8988T (cell line): Measurements from ENCODE around the gene FAF1.
"Not testable (repeated sequence)": the region's sequence is repeated elsewhere in the genome, so short reads cannot be mapped to it uniquely, and the experiment has no call there.

Source experiments
- DNase-seq: peaks from one replicate; pipeline ENCODE4 v3.0.0; 2011

FAF1 gene

GRCh38 chr1:50611675-50612074 lies 348.4 kb downstream of the FAF1 start:
- no peak for DNase-seq

DNA sequence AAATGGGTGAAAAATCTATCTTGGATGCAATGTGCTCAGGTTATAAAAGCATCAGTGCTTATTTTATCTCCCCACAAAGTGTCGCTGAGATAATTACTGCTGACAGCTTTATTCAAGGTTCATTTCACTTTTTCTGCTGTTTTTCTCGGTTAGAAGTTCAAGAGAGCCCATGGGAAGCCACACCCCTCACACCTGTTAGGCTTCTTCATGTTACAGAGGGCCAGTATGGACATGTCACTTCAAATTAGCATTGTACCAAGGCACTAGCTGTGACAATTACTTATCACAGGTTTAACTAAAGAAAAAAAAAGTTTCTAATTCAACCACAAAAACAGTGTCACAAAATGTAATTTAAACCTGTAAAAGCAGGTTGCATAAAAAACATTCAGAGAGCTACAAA lies 349.5 kb downstream of the FAF1 start:
- no peak for DNase-seq

DNA sequence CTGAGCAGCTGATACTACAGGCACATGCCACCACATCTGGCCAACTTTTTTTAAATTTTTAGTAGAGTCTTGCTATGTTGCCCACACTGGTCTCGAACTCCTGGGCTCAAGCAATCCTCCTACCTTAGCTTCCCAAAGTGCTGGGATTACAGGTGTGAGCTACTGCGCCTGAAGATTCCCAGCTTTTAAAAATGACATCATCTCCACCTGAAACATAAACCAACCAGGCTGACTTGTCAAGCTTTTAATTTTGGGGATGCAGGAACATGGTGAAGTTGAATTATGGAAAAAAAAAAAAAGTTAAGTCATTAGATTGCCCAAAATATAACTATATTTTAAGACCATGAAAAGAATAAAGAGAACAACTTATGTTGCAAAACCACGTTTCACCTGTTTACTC lies 350.6 kb downstream of the FAF1 start:
- DNase-seq: no peak

DNA sequence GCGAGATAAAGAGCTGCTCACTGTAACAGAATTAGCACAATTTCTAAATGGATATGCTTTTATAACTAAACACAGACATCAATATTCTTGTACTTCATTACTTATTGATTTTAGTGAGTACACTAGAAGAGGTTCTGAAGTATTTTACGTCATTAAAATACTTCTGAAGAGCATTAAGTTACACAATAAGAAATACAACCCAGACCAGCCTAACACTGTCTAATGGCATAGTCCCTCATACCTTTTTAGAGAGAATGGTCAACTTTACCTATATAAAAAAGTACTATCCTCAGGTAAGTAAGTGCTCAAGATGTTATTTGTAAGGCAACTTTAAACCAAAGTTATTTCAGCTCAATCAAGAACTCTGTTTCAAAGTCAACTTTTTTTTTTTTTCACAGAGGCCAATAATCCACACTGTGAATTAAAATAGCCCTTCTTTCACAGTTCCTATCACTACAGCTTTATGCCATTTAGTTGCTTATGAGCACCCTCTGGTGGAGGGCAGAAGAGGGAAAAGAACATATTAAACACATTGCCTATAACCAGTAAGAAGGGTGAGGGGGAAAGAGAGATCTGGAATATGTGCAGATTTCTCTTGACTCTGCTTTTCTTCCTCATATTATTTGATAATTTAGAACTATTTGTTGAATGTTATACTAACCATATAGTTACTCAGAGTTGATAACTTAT lies 354.7 kb downstream of the FAF1 start:
- DNase-seq: no peak

DNA sequence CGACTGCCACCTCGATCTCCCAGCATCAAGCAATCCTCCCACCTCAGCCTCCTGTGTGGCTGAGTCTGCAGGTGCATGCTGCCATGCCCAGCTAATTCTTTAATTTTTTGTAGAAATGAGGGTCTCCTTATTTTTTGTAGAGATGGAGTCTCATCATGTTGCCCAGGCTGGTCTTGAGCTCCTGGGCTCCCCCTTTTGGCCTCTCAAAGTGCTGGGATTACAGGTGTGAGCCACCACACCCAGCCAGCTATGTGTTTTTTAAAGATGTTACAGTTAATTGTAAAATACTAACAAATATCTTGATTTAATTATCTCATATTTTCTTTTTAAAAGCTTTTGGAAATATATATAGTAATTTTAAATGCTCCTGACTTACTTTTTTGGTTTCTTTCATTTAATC lies 355.5 kb downstream of the FAF1 start:
- no peak for DNase-seq

GRCh38 chr1:50603274-50604271 lies 356.5 kb downstream of the FAF1 start:
- DNase-seq: no peak

GRCh38 chr1:50599546-50599945 lies 360.5 kb downstream of the FAF1 start:
- DNase-seq: no peak

DNA sequence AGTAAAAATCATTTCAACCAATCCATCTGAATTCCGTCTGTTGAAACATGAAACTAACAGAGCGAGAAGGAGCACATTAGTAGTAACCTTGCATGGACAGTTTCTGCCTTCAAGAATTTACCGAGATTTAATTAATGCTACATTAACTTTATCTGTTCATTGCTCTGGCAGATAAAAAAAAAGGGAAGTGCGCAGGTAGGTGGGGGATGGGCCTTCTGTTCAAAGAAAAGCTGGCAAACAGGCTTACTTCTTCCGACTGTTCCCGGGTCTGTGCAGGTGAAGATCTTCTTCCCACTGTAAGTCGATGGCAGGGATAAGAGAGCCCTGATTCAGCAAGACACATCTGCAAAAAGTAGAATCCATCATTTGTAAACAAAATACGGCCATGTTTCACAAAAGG lies 364.2 kb downstream of the FAF1 start:
- no peak for DNase-seq

GRCh38 chr1:50593515-50593914 lies 366.6 kb downstream of the FAF1 start:
- no peak for DNase-seq

GRCh38 chr1:50591598-50591997 lies 368.5 kb downstream of the FAF1 start:
- no peak for DNase-seq

DNA sequence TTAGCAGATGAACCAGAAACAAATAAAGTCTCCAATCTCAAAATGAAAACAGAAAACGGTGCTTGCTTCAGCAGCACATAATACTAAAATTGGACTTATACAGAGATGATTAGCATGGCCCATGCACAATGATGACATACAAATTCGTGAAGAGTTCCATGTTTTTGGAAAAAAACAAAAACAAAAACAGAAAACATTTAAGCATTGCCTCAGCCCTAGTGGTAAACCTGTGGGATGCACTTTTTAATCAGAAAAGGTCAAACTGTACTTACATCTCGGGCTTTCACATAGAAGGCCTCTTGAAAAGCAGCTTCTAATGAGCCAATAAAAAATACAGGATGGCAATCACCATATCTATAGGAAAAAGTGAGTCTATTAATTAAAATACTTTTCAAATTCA lies 377.7 kb downstream of the FAF1 start:
- no peak for DNase-seq

DNA sequence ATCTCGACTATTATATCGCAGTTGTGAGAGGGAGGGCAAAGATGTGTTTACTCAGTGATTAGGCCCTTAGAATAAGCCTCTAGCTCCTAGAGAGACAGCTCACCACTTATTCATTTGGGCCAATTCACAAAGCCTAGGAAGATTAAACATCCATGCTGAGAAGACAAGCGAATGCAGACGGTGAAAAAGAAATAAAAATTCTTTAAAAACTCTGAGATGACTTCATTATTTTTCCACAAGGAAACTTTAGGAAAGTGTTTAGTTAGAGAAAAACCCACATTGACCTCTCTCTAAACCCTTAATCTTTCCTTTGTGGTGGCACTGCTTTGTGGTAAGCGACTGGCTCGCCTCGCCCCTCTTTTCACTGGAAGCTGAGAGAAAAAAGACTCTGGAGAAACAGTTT lies 390.0 kb downstream of the FAF1 start:
- DNase-seq: no peak

DNA sequence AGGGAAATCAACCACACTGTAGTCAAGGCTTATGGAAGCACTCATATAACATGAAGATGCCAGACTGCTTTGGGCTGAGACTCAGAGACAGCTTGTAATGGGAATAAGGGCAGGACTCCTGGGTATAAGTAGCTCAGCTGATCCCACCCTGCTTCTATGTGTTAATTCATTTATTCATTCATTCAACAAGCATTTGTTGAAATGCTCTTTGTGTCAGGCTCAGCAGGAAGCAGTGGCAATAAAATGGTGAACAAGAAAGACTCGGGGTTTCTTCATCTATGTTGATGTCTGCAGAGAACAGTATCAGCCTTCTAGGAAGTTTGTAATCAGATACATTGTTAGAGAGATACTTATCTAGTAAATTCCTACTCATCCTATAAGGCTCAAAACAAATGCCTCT lies 391.3 kb downstream of the FAF1 start:
- DNase-seq: no peak

DNA sequence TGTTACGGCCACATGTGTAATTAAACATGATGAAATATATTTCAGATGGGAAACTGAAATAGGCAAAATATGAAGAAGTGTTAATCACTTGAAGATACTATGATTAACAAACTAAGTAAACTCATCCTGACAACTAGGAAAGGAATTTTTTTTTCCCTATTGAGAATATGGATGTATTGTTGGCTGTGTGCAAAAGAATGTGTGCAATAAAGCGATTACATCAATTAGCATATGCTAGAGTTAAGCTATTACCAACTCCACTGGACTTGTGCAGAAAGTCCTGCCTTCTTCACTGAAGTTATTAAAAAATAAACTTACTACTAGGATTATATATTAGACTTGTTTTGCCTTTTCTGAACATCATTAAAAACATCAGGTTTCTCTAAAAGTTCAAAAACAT lies 393.7 kb downstream of the FAF1 start:
- DNase-seq: no peak

DNA sequence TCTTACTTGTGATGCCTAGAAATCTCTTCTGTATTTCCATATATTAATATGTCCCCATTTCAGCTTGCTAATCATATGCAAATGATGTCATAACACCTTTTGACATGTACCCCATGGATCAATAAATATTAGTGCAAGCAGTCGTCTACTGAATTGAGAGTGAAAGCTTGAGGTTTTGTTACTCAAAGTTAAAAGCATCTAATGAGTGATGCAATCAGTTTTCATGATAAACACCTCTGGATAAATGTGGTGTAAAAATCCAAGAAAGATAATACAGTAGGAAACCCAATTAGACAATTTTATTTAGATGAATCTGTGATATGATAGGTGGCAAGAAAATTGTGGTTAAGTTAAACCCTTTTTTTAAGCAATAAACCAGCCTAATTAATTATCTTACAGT lies 395.6 kb downstream of the FAF1 start:
- no peak for DNase-seq

DNA sequence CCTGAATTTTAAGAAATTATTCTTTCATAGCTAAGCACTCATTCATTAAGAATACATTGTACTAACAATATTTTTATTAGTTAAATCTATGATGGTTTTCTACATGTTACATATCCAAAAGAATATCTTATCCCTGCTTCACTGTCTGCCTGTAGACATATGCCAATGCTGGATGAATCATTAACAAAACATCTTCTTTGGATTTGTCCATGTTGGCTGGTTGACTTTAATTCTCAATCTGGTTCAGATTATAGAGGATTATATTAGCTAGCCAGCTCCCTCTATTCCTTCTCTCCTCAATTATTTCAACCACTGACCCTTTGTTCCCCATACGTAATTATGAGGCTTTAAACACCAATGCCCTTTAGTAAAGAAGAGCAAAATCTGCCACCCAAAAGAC lies 398.0 kb downstream of the FAF1 start:
- DNase-seq: no peak

GRCh38 chr1:50559421-50559820 lies 400.6 kb downstream of the FAF1 start:
- no peak for DNase-seq

- no peak for DNase-seq
Observed at GRCh38 chr1:50553921-50554320, 406.1 kb downstream of the FAF1 start.

DNA sequence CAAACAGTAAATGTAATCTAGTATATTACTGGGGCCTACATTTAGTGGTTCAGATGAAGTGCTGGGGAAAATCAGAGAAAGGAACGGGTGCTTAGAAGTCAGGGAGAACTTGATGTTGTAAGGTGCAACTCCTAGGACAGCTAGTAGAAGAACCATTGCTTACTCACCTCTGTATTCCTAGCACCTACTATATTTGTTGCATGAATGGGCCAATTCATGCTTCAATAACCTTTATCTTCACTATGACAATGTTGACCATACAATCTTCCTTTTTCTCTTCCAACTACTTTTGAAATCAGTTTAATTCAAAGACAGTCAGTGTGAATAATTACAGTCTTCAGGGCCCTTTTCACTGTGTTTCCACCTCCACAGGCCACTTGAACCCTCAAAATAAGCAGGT lies 411.8 kb downstream of the FAF1 start:
- DNase-seq: no peak

- no peak for DNase-seq
Observed at GRCh38 chr1:50542362-50542761, 417.7 kb downstream of the FAF1 start.

- no peak for DNase-seq
Observed at GRCh38 chr1:50538476-50538875, 421.6 kb downstream of the FAF1 start.

- no peak for DNase-seq
Observed at GRCh38 chr1:50531601-50532000, 428.5 kb downstream of the FAF1 start.

DNA sequence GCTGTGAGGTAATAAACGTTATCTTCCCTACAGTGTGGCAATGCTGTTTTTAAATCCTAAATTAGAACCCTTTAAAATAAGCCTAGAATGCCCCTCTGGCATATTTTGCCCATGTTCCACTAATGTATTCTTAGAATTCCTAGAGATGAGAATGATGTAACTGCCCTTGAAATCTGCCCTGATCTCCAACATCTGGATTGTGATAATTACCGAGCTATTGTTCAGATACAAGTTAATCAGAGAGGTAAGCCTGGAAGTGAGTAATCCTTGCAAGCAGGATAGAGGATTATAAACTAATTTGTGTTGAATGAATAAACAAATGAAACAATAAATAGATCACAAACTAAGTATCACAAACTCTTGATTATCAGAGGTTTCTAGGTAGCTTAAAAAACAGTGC lies 429.0 kb downstream of the FAF1 start:
- DNase-seq: no peak

GRCh38 chr1:50529510-50529909 lies 430.6 kb downstream of the FAF1 start:
- DNase-seq: no peak

- DNase-seq: not testable (repeated sequence)
Observed at GRCh38 chr1:50527987-50528320, 432.1 kb downstream of the FAF1 start.
